ENCODE measurements around the gene ACE.

DNA sequence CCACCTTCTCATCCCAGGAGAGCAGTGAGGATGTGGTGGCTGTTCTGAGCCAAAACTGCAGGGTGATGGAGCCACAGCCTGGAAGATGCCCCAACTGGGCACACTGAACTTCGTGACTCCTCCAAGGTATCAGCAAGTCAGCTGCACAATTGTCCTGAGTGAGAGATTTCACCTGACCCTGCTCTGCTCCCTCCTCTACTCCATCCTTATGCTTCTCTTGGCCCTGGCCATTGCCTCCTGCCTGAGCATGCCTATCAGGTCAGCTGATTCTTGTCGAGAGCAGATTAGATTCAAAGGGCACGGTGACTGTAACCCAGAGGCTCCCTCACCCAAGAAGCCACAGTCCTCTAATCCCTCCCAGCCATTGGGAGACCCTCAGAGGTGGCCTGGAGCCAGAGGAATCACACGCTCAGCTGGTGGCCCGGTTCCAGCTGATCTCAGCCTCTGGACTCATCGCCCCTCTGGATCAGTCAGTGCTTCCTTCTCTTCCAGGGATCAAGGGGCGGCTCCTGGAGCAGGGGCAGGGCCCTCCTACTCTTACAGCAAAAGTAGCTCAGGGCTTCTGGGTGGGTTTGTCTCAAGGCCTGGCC lies 23.8 kb upstream of the ACE start:
- TF ChIP-seq CTCF (IDR thresholded peaks at IDR 0.05) (no peak), POLR2A (IDR thresholded peaks at IDR 0.05) (no peak), EP300 (IDR thresholded peaks at IDR 0.05) (no peak)
